H1 (cell line): ENCODE measurements around the gene INTS6. TPM values are rescaled to one million over a fixed set of nuclear protein-coding genes. Genes with fewer than 3 reads are reported as not detected.

Experiments
- CTCF ChIA-PET: fragments of 300-600 bp; sonication (Branson Sonifier 250); formaldehyde crosslinking; loops from one replicate; lab custom pipeline; 2021; ENCODE audit not compliant: partially characterized antibody; lab: Charles Lee
- POLR2A ChIA-PET: fragments of 300-600 bp; sonication (Branson Sonifier 250); formaldehyde crosslinking; loops from one replicate; lab custom pipeline; 2021; ENCODE audit warnings: inconsistent platforms; ENCODE audit not compliant: partially characterized antibody; lab: Charles Lee
- DNase-seq, 2 experiments: peaks; one replicate each; pipeline versions ENCODE4 v3.0.0 to v3.0.0-alpha.2; 2010 to 2022; ENCODE audit warnings: low spot score in 2 of 2, low read depth in 1 of 2, mixed read lengths in 1 of 2
- FAIRE-seq: peaks from 2 replicates; lab custom pipeline; 2011; peaks lifted over from hg19 to GRCh38; lab: Jason Lieb, UNC
- H2AFZ ChIP-seq: 2 replicates; pipeline ENCODE4 v1.8.1; 2012; ENCODE audit warnings: low read length, inconsistent platforms
- H2AK5ac ChIP-seq: 2 replicates; pipeline ENCODE4 v1.6.1; 2013; ENCODE audit warnings: low read depth, low read length
- H2BK120ac ChIP-seq: replicated peaks from 2 replicates; pipeline ENCODE3; 2013; ENCODE audit warnings: low read depth, low read length, inconsistent platforms
- H2BK12ac ChIP-seq: 2 replicates; pipeline ENCODE4 v1.6.1; 2013; ENCODE audit warnings: low read depth, low read length
- H2BK15ac ChIP-seq: 2 replicates; pipeline ENCODE4 v1.6.1; 2013; ENCODE audit warnings: low read length
- H2BK20ac ChIP-seq: 2 replicates; pipeline ENCODE4 v1.6.1; 2013; ENCODE audit warnings: low read length
- H2BK5ac ChIP-seq: 2 replicates; pipeline ENCODE4 v1.6.1; 2013; ENCODE audit warnings: low read depth, low read length
- H3K14ac ChIP-seq: 2 replicates; pipeline ENCODE4 v1.6.1; 2013; ENCODE audit warnings: inconsistent platforms; ENCODE audit not compliant: insufficient read length
- H3K18ac ChIP-seq: 2 replicates; pipeline ENCODE4 v1.6.1; 2013; ENCODE audit warnings: low read length; ENCODE audit errors: extremely low read depth
- H3K23ac ChIP-seq: 2 replicates; pipeline ENCODE4 v1.6.1; 2013; ENCODE audit warnings: inconsistent platforms; ENCODE audit not compliant: insufficient read length
- H3K23me2 ChIP-seq: 2 replicates; pipeline ENCODE4 v1.6.1; 2013; ENCODE audit warnings: low read depth, low read length
- H3K27ac ChIP-seq: 2 replicates; pipeline ENCODE4 v1.6.1; 2011; ENCODE audit warnings: low read depth, low read length, inconsistent platforms
- H3K27me3 ChIP-seq, 4 experiments: replicated peaks in 1 of 4; 1 replicate in 1 of 4; 2 replicates in 3 of 4; pipeline versions ENCODE4 v1.6.1 to v1.8.1; 2011 to 2013; ENCODE audit warnings: low read length in 3 of 4, mild to moderate bottlenecking in 3 of 4, inconsistent platforms in 2 of 4, mixed read lengths in 2 of 4, moderate library complexity in 1 of 4; ENCODE audit not compliant: control insufficient read depth in 3 of 4, insufficient read depth in 3 of 4; ENCODE audit errors: extremely low read depth in 1 of 4
- H3K36me3 ChIP-seq, 4 experiments: 2 replicates each; pipeline versions ENCODE4 v1.6.1 to v1.8.1; 2011 to 2013; ENCODE audit warnings: mild to moderate bottlenecking in 4 of 4, low read length in 3 of 4, moderate library complexity in 2 of 4, control low read depth in 1 of 4, inconsistent platforms in 1 of 4; ENCODE audit not compliant: insufficient read depth in 4 of 4, control insufficient read depth in 2 of 4
- H3K4ac ChIP-seq: replicated peaks from 2 replicates; pipeline ENCODE3; 2013; ENCODE audit warnings: low read length, low read depth, mixed read lengths, inconsistent platforms; ENCODE audit not compliant: insufficient read length
- H3K4me1 ChIP-seq, 4 experiments: replicated peaks in 1 of 4; 1 replicate in 1 of 4; 2 replicates in 3 of 4; pipeline versions ENCODE4 v1.6.1 to v1.8.1; 2011 to 2013; ENCODE audit warnings: low read length in 3 of 4, inconsistent platforms in 2 of 4, mixed read lengths in 1 of 4; ENCODE audit not compliant: insufficient read depth in 4 of 4, control insufficient read depth in 3 of 4
- H3K4me2 ChIP-seq, 2 experiments: 2 replicates each; pipeline versions ENCODE4 v1.6.1 to v1.8.1; 2011 to 2013; ENCODE audit warnings: low read depth in 2 of 2, low read length in 2 of 2, control low read depth in 1 of 2, inconsistent platforms in 1 of 2, mild to moderate bottlenecking in 1 of 2; ENCODE audit not compliant: insufficient read depth in 1 of 2
- H3K4me3 ChIP-seq, 4 experiments: fragments of 200-600, 300-600 bp in 1 of 4; sonication (generic), shearing (Covaris generic), sonication (Bioruptor Twin) in 1 of 4; 2 replicates each; pipeline versions ENCODE4 v1.5.1 to v1.8.1; 2011 to 2016; ENCODE audit warnings: low read length in 4 of 4, low read depth in 3 of 4, control low read depth in 2 of 4, inconsistent platforms in 2 of 4, mild to moderate bottlenecking in 2 of 4, mixed read lengths in 1 of 4, moderate library complexity in 1 of 4; ENCODE audit not compliant: insufficient read depth in 2 of 4; ENCODE audit errors: extremely low read depth in 1 of 4
- H3K56ac ChIP-seq: replicated peaks from 2 replicates; pipeline ENCODE3; 2013; ENCODE audit warnings: low read depth, mild to moderate bottlenecking, mixed read lengths, low read length, inconsistent platforms; ENCODE audit not compliant: insufficient read length
- H3K79me1 ChIP-seq: 2 replicates; pipeline ENCODE4 v1.6.1; 2013; ENCODE audit warnings: low read depth, low read length, control low read depth
- H3K79me2 ChIP-seq, 2 experiments: 2 replicates each; pipeline versions ENCODE4 v1.6.1 to v1.8.1; 2012 to 2013; ENCODE audit warnings: low read length in 2 of 2, mild to moderate bottlenecking in 2 of 2, inconsistent platforms in 1 of 2; ENCODE audit not compliant: insufficient read depth in 2 of 2, control insufficient read depth in 1 of 2
- H3K9ac ChIP-seq, 4 experiments: replicated peaks in 1 of 4; 1 replicate in 1 of 4; 2 replicates in 3 of 4; pipeline versions ENCODE4 v1.6.1 to v1.8.1; 2011 to 2013; ENCODE audit warnings: low read depth in 3 of 4, low read length in 3 of 4, control low read depth in 2 of 4, mild to moderate bottlenecking in 2 of 4, moderate library complexity in 2 of 4, inconsistent platforms in 1 of 4; ENCODE audit errors: extremely low read depth in 1 of 4
- H3K9me3 ChIP-seq, 2 experiments: 2 replicates each; pipeline versions ENCODE4 v1.6.1 to v1.8.1; 2012 to 2013; ENCODE audit warnings: mild to moderate bottlenecking in 2 of 2, moderate library complexity in 2 of 2, control low read depth in 1 of 2, inconsistent platforms in 1 of 2, low read depth in 1 of 2, low read length in 1 of 2, mixed read lengths in 1 of 2; ENCODE audit not compliant: insufficient read depth in 2 of 2
- H4K20me1 ChIP-seq, 2 experiments: replicated peaks in 1 of 2; 2 replicates each; pipeline versions ENCODE3 to v1.8.1; 2011 to 2013; ENCODE audit warnings: inconsistent platforms in 2 of 2, low read length in 2 of 2, mild to moderate bottlenecking in 1 of 2; ENCODE audit not compliant: insufficient read depth in 2 of 2, control insufficient read depth in 1 of 2
- H4K5ac ChIP-seq: 2 replicates; pipeline ENCODE4 v1.6.1; 2013; ENCODE audit warnings: low read length, low read depth, mixed read lengths, inconsistent platforms; ENCODE audit not compliant: insufficient read length
- H4K8ac ChIP-seq: 2 replicates; pipeline ENCODE4 v1.8.0; 2013; ENCODE audit warnings: mild to moderate bottlenecking, moderate library complexity, low read length, inconsistent platforms; ENCODE audit not compliant: insufficient read depth; ENCODE audit errors: extremely low read depth
- H4K91ac ChIP-seq: replicated peaks from 2 replicates; pipeline ENCODE3; 2013; ENCODE audit warnings: low read length, mixed read lengths, inconsistent platforms; ENCODE audit not compliant: insufficient read length
- ASH2L ChIP-seq: fragments of 200-600, 300-600 bp; sonication (generic); IDR thresholded peaks from one replicate; pipeline ENCODE4 v1.7.1; 2017; ENCODE audit warnings: low read length
- CBX5 ChIP-seq: fragments of 300-800, 300-1000 bp; sonication (generic); IDR thresholded peaks from 2 replicates; pipeline ENCODE4 v1.7.1; 2016; ENCODE audit warnings: antibody characterized with exemption, low read length, low read depth
- CBX8 ChIP-seq: fragments of 300-800, 300-1000 bp; sonication (generic); IDR thresholded peaks from 2 replicates; pipeline ENCODE4 v1.7.1; 2016; ENCODE audit warnings: low read depth, low read length, borderline replicate concordance
- CHD1 ChIP-seq: IDR thresholded peaks from 2 replicates; pipeline ENCODE4 v1.6.1; 2012; ENCODE audit warnings: low read depth, low read length, improper control_type of control experiment
- EP300 ChIP-seq, 2 experiments: IDR thresholded peaks; 1 replicate in 1 of 2; 2 replicates in 1 of 2; pipeline ENCODE4 v1.6.1; 2011 to 2012; ENCODE audit warnings: low read depth in 2 of 2, low read length in 2 of 2, mild to moderate bottlenecking in 2 of 2, borderline replicate concordance in 1 of 2, inconsistent platforms in 1 of 2, moderate library complexity in 1 of 2
- MAFK ChIP-seq: IDR thresholded peaks from 2 replicates; pipeline ENCODE4 v1.6.1; 2012; ENCODE audit warnings: low read depth, mild to moderate bottlenecking, improper control_type of control experiment, low read length
- POLR2AphosphoS5 ChIP-seq: IDR thresholded peaks from 2 replicates; pipeline ENCODE4 v1.6.1; 2011; ENCODE audit warnings: low read depth, low read length
- RXRA ChIP-seq: IDR thresholded peaks from 2 replicates; pipeline ENCODE4 v1.6.1; 2011; ENCODE audit warnings: low read depth, mild to moderate bottlenecking, low read length, moderate library complexity; ENCODE audit not compliant: insufficient read depth
- SIN3A ChIP-seq, 2 experiments: IDR thresholded peaks in 1 of 2; conservative IDR thresholded peaks in 1 of 2; 2 replicates each; pipeline ENCODE4 v1.6.1; 2011 to 2012; ENCODE audit warnings: low read length in 2 of 2, improper control_type of control experiment in 1 of 2, low read depth in 1 of 2, mild to moderate bottlenecking in 1 of 2
- SRF ChIP-seq: IDR thresholded peaks from 2 replicates; pipeline ENCODE4 v1.6.1; 2011; ENCODE audit warnings: mild to moderate bottlenecking, low read depth, low read length, moderate library complexity
- SUZ12 ChIP-seq: fragments of 200-600 bp; sonication (generic); IDR thresholded peaks from 2 replicates; pipeline ENCODE4 v1.6.1; 2012; ENCODE audit warnings: mild to moderate bottlenecking, inconsistent platforms, low read length, moderate library complexity, mixed read lengths
- TAF7 ChIP-seq: optimal IDR thresholded peaks from 2 replicates; pipeline ENCODE3; 2011; ENCODE audit warnings: low read depth, mild to moderate bottlenecking, inconsistent platforms, low read length, moderate library complexity, borderline replicate concordance
- YY1 ChIP-seq: IDR thresholded peaks from 2 replicates; pipeline ENCODE4 v1.6.1; 2011; ENCODE audit warnings: low read depth, mild to moderate bottlenecking, low read length
- ZNF274 ChIP-seq: IDR thresholded peaks from 2 replicates; pipeline ENCODE4 v1.7.0; 2012; ENCODE audit warnings: low read length, borderline replicate concordance; ENCODE audit errors: extremely low read depth
- WGBS, 2 experiments: shearing (Covaris generic) in 1 of 2; methylation state at CpG; one replicate each; pipeline versions ENCODE4 v1.1.6 to v1.1.7; 2013 to 2015; ENCODE audit warnings: low lambda C conversion rate in 2 of 2, mixed read lengths in 2 of 2, inconsistent platforms in 1 of 2, low coverage in 1 of 2, missing lambda C conversion rate in 1 of 2; ENCODE audit not compliant: insufficient replicate concordance in 2 of 2, insufficient coverage in 1 of 2, insufficient read length in 1 of 2; ENCODE audit errors: extremely low coverage in 1 of 2, missing lambda C conversion rate in 1 of 2; 5-methylcytosine and 5-hydroxymethylcytosine counted together
- polyA plus RNA-seq, 7 experiments: library from polyadenylated mRNA; depleted of rRNA in 3 of 7; stranded (reverse) in 5 of 7; unstranded in 2 of 7; fragments of >200 nt in 5 of 7; fragments of 200-250 nt in 2 of 7; gene quantifications; 1 replicate in 5 of 7; 2 replicates in 1 of 7; 4 replicates in 1 of 7; pipeline versions ENCODE4 v1.2.1 to v1.2.3, GENCODE V29; 2011 to 2013; ENCODE audit warnings: missing spikeins in 2 of 7, mixed read lengths in 2 of 7
- total RNA-seq: library from RNA; stranded (reverse); fragmentation: NEBNext Ultra II Directional; extraction: Animal tissue kit (Norgen Biotek cat#: 25700); gene quantifications from 2 replicates; pipeline ENCODE4 v1.2.1, GENCODE V29; 2021

INTS6 gene
- total and polyA plus RNA-seq, 2 of the 8 experiments (the other 6 are each of a cell fraction or from before 2014, with no cell fraction given): 12.6 to 42.8 TPM

GRCh38 chr13:51373451-51373850, 79.4 kb downstream of the INTS6 start:
- Histone ChIP-seq H4K91ac (no peak overlapping the region), H3K79me2 (no peaks in the 10 kb centered on the region; a peak in 1 of 4 replicates), H3K4ac (no peak overlapping the region), H3K9ac (no peak overlapping the region), H2AK5ac (no peak overlapping the region), H2BK5ac (no peak overlapping the region), H3K27ac (no peak overlapping the region), H3K36me3 (peaks cover 0 to 79% (median 33%) of the 10 kb centered on the region in 4 experiments; a peak in 6 of 8 replicates), H3K14ac (no peak overlapping the region), H4K5ac (no peak overlapping the region), H3K4me1 (peaks cover 0 to 7% (median 3%) of the 10 kb centered on the region in 4 experiments; a peak in 3 of 7 replicates), H4K20me1 (no peaks in the 10 kb centered on the region), H3K56ac (no peak overlapping the region), H3K4me3 (no peak overlapping the region), H4K8ac (no peak overlapping the region), H2AFZ (no peak overlapping the region), H3K18ac (no peak overlapping the region), H3K27me3 (no peaks in the 10 kb centered on the region), H3K23ac (no peak overlapping the region), H3K79me1 (no peaks in the 10 kb centered on the region; the same call in 1 of the 2 replicates), H3K4me2 (no peak overlapping the region), H2BK12ac (no peak overlapping the region), H2BK120ac (no peak overlapping the region), H3K23me2 (no peaks in the 10 kb centered on the region), H2BK20ac (no peak overlapping the region), H3K9me3 (no peaks in the 10 kb centered on the region), H2BK15ac (no peak overlapping the region)
- CTCF ChIA-PET: no interaction called here
- 91% methylated on average over 2 of the region's 2 CpGs; no CpG with 5 or more reads in 1 of the 2 experiments for WGBS, 2 experiments
- DNase-seq: no peak
- POLR2A ChIA-PET: no interaction called here
- FAIRE-seq: no peak
- TF ChIP-seq RXRA (no peak), ASH2L (no peak), YY1 (no peak), ZNF274 (no peak), SIN3A (conservative IDR thresholded peaks at IDR 0.05 in 1 of 2, IDR thresholded peaks at IDR 0.05 in 1 of 2; ENCODE audit: low read depth in 1 of 2, low read length in 2 of 2) (no peak), CBX8 (no peak), SRF (no peak), TAF7 (no peak), POLR2AphosphoS5 (no peak), CHD1 (no peak), MAFK (no peak), SUZ12 (no peak), CBX5 (no peak), EP300 (IDR thresholded peaks at IDR 0.05; ENCODE audit: borderline replicate concordance in 1 of 2, low read depth in 2 of 2, low read length in 2 of 2) (no peak)
